Fibroblast of skin of left biceps (primary cell): Measurements from ENCODE around the gene RANBP1.

ENCODE experiments used
- DNase-seq, 2 experiments: peaks; one replicate each; pipeline ENCODE4 v3.0.0-alpha.2; 2013; ENCODE audit warnings: low read depth in 2 of 2

RANBP1 gene

GRCh38 chr22:20171288-20172140 is 55.6 kb downstream of the RANBP1 start:
- DNase-seq = no peak

- DNase-seq = no peak
Observed at GRCh38 chr22:20172141-20172613, 56.3 kb downstream of the RANBP1 start.

DNA sequence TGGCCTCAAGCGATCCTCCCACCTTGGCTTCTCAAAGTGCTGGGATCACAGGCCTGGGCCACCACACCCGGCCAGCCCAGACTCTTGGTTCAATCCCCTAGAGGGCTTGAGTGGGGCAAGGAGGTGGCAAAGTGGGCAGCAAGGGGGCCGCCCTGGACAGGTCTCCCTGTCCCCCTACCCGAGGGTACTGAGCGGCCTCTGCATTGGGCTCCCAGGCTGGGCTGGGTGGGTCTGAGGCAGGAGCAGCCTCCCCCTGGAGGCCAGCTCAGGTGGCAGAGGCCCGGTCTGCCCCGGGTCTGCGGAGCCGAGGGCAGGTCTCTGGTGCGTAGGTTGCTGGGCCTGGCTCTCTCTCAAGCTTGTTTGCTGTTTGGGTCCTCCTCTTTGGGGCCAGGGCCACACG is 57.3 kb downstream of the RANBP1 start:
- no peak for DNase-seq

DNA sequence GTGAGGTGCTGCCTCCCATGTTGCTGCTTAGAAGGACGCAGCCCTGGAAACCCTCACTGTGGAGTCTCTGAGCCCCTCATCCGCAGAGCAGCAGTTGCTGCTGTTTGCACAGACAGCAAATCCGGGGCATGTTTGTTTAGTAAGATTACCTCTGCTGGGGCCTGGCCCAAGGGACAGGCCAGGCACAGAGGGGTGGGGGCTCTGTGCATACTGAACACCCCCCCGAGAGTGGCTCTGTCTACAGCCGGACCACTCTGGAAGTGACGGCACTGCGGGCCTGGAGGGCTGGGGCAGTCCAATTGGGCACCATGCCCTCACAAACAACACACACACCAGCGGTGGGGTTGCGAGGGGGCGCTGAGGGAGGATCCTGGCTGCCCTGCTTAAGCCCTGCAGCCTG is 57.9 kb downstream of the RANBP1 start:
- DNase-seq = no peak

DNA sequence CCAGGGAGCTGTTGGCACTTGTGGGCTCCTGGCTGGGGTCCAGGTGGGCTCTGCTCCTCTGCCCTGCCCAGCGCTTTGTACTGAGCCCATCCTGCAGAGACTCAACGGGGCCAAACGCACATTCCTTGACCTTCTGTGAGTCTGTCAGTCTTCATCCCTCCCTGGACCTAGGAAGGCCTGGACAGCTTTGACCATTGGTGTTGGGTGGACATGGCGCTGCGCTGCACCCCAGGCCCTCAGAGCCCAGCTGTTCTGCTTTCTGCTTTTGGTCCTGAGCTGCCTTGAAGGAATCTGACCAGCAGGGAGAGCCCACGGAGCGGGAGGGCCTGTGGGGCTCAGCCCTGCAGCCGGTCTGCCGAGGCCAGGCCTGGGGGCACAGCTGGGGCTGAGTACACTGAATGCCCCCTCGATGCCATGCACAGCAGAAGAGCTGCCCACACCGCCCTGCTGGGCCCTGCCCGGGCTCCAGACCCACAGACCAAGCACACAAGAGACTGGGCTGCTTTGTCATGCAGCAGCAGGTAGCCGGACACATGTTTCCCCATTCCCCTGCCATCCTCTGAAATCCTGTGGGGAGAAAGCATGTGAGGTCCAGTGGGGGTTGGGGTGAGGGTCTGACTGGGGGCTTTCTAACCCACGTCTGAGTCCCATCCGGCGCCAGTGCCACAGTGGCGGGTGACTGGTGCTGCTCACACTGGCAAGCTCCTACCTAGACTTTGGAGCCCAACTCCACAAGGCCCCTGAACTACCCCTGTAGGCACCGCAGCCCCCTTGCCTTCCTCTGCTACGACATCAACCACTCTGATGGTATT is 59.1 kb downstream of the RANBP1 start:
- peak in 1 of 2 experiments; percentile 16 for DNase-seq

- DNase-seq = peak in 1 of 2 experiments; percentile 31
Observed at GRCh38 chr22:20175597-20175900, 59.6 kb downstream of the RANBP1 start.

DNA sequence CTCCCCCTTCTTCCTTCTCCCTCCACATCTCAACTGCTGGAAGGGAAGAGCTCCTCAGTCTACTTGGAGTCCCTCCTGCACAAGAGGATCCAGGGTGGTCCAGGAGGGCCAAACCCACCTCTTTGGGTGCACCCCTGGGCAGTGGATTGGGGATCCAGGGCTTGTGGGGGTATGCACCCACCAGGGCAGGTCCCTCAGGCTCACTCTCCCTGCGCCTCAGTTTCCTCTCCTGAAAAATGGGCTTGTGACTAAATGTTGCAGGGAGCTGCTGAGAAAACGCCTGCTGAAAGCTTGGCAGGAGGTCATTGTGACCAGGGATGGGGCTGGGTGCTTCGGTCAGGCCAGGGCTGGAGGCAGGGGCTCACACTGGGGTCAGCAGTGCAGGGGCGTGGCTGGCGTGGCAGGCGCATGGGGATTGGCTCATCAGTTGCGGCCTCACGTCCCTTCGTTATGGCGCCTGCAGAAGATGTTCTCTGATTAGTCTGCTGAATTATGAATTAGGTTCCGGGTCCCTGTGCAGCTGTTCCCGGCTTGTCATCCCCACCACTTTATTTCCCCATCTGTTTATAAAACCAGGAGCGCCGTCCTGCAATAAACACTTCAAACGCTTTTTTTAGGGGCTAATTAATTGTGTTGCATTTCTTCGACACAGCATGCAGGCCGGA is 60.6 kb downstream of the RANBP1 start:
- no peak for DNase-seq
